Activated naive CD8-positive, alpha-beta T cell treated with anti-CD3 and anti-CD28 coated beads, Interleukin-2, amount 50 U/mL, for 16 hours (primary cell): ENCODE data around the gene SLC9A6.
"Not testable (repeated sequence)": the region's sequence is repeated elsewhere in the genome, so short reads cannot be mapped to it uniquely, and the experiment has no call there.

Experiments used
- DNase-seq: peaks from one replicate; pipeline ENCODE4 v3.0.0-alpha.2; 2020; ENCODE audit warnings: low read depth, low spot score

The SLC9A6 gene

DNA sequence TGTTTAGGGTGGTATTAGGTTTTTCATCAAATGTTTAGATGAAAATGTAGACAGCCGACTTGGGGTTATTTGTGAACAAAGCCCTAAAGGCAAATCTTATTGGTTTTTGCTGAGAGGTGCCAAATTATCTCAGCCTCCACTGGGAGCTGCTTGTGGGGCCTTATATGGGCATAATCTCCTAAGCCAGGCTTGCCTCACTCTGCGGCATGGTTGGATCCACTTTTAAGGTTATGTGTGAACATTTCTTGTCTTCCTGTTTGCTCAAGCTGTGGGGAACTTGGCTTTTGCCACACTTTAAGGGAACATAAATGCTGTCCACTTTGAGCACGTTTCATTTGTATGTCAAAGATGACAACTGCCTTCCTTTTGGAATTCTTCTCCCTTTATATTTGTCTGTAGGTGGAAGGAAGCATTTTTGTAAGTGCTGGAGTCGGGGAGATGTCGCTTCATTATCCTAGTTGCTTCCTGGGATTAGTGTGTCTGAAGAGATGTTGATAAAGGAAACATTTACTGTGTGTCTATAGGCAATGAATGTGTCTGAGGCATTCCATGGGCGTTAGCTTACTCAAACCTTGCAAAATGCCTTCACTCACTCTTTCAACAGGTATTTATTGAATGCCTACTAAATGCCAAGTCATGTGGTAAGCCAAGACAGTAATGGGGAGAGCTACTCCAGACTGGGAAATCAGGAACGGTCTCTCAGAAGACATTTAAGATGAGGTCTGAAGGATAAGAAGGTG lies 78.3 kb downstream of the SLC9A6 start:
- DNase-seq, result no peak

GRCh38 chrX:136064661-136065043 lies 79.4 kb downstream of the SLC9A6 start:
- DNase-seq, result no peak

DNA sequence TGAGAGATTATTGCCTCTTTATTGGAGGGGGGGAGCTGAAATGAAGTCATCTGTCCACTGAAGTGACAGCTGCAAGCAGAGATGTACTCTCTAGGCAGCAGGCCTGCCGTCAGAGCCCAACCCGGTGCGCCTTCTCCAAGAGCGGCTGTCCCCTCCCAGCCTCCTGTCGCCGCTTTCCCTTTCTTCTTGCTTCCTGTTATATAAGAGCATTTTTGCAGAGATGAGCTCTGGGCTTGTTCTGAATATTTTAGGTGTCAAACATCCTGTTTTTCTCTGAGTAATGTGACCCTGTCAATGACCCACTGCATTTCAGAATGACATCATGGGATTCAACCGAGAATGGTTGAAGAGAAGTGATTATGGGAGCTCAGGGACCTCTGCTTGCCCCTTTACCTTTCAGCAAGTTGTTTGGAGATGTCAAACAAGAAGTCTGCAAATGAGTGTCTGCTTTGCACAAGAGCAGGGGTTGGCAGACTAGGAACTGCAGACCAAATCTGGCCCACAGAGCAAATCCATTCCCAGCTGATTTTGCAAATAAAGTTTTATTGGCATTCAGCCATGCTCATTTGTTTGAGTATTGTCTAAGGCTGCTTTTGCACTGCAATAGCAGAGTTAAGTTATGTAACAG lies 79.9 kb downstream of the SLC9A6 start:
- DNase-seq, result no peak

- no peak for DNase-seq
Measured at GRCh38 chrX:136067097-136067496, 81.9 kb downstream of the SLC9A6 start.

- DNase-seq, result no peak
Measured at GRCh38 chrX:136067966-136068365, 82.7 kb downstream of the SLC9A6 start.

DNA sequence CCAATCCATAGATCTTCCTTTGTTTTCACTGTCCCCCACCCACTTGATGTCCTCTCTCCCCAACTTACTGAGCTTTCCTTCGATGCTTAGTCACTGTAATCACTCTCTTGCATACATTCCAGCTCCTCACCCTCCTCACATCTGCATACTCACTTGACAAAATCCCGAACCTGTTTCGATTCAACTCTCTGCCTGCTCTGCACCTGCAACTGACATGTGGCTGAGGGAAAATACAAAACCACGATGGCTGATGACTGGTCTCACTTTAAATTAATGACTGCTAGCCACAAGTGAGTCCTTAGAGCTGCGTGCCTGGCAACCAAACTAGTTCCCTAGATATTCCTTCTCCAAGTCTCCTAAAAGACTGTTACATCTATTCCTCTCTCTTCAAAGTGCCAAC lies 91.7 kb downstream of the SLC9A6 start:
- no peak for DNase-seq

DNA sequence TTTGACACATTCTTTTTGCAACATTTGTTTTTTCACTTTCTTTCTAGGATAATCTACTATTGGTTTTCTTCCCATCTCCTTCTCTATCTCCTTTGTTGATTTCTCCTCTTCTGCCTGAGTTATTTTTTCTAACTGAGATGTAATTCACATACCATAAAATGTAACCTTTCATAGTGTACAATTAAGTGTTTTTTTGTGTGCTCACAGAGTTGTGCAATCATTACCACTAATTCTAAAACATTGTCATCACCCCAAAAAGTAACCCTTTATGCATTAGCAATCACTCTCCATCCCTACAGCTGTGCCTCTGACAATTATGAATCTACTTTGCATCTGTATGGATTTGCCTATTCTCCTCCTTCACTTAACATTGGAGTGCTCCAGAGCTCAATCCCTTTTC lies 95.5 kb downstream of the SLC9A6 start:
- DNase-seq, result no peak

- DNase-seq, result no peak
Measured at GRCh38 chrX:136086521-136086920, 101.3 kb downstream of the SLC9A6 start.

- not testable (repeated sequence) for DNase-seq
Measured at GRCh38 chrX:136091898-136092297, 106.7 kb downstream of the SLC9A6 start.

DNA sequence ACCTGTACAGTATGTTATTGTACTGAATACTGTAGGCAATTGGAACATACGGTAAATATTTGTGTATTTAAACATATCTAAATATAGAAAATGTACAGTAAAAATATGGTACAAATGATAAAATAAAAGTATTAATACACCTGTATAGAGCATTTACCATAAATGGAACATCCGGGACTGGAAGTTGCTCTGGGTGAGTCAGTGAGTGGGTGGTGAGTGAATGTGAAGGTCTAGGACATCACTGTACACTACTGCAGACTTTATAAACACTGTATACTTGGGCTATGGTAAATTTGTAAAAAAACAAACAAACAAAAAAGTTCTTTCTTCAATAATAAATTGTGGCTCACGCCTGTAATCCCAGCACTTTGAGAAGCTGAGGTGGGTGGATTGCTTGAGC lies 109.7 kb downstream of the SLC9A6 start:
- DNase-seq, result no peak
